Cerebellar nuclear complex (tissue), 1 donor: ENCODE measurements around the gene SCAF4.
A peak's percentile ranks its signal among the peaks of the same experiment; 100 is the strongest.

Source experiments
- DNase-seq, 2 experiments: peaks; one replicate each; lab custom pipeline; 2025; lab: John Stamatoyannopoulos, UW

Gene SCAF4

DNA sequence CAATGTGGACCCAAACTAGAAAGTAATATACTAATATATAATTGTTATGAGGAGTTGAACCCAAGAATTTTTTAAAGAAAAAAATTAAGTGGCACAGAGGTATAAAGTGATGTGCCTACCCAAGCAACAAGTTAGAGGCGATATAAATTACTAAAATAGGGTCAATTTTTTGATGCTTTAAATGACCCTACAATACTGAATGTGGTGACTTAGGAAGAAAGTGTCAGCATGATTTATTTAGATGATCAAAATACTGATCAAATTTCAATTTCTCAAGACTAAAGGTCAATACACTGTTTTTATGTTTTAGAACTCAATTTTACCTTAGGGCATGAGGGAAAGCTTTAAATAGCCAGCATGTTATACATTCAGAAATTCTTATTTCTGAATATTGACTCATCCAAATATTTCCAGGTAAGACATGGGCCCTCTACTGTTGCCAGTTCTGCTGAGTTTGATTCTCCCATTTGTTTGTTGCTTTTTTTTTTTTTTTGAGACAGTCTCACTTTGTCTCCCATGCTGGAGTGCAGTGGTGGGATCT is 20.1 kb downstream of the SCAF4 start:
- DNase-seq = no peak

GRCh38 chr21:31711326-31711725 is 20.6 kb downstream of the SCAF4 start:
- no peak for DNase-seq

DNA sequence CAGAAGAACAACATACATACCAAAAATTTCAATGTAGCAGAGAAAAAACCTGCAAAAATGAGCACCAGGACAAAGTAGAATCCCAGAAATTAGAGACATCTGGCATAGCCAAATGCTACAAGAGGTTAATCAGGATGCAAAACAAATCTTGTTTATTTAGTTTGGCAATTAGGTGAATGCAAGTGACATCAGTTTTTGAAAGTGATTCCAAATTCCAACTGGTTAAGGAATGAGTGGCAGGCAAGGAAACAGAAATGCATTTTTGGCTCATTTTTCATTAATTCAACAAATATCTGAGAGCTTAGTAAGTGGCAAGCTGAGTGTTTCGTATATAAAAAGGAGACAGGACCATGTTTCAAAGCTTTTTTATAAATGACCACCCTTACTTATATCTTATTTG is 21.3 kb downstream of the SCAF4 start:
- DNase-seq = no peak

- DNase-seq = no peak
Measured at GRCh38 chr21:31708541-31708940, 23.4 kb downstream of the SCAF4 start.

- no peak for DNase-seq
Measured at GRCh38 chr21:31707499-31707898, 24.4 kb downstream of the SCAF4 start.

GRCh38 chr21:31706562-31706961 is 25.4 kb downstream of the SCAF4 start:
- no peak for DNase-seq

DNA sequence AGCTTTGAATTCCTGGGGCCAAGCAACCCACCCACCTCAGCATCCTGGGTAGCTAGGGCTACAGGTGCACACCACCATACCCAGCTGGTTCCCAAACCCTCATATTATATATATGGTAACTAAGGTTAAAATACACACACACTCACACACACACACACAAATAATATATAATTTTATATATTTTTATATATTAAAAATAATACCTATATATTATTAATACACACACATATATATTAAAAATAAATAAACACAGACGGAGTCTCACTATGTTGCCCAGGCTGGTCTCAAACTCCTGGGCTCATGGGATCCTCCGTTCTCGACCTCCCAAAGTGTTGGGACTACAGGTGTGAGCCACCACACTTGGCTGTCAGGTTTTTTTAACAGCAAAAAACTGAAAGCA is 31.9 kb downstream of the SCAF4 start:
- DNase-seq = no peak

- no peak for DNase-seq
Measured at GRCh38 chr21:31698461-31698860, 33.5 kb downstream of the SCAF4 start.

- DNase-seq = no peak
Measured at GRCh38 chr21:31696424-31696823, 35.5 kb downstream of the SCAF4 start.

DNA sequence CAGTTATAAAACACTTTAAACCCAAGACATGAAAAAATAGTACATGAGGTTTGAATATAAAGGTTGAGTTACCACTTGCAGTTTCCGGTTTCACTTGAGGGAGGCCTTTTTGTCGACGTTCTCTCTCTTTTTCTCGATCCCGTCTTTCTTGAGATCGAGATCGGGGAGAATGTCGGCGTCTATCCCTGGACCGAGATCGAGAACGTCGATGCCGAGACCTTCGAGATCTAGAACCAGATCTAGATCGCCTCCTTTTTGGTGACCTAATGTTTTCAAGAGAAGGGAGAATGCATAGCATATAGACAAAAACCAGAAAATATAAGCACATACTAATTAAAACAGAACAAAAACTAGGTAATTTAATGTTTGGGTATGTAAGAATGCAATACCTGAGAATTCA is 38.7 kb downstream of the SCAF4 start:
- no peak for DNase-seq

DNA sequence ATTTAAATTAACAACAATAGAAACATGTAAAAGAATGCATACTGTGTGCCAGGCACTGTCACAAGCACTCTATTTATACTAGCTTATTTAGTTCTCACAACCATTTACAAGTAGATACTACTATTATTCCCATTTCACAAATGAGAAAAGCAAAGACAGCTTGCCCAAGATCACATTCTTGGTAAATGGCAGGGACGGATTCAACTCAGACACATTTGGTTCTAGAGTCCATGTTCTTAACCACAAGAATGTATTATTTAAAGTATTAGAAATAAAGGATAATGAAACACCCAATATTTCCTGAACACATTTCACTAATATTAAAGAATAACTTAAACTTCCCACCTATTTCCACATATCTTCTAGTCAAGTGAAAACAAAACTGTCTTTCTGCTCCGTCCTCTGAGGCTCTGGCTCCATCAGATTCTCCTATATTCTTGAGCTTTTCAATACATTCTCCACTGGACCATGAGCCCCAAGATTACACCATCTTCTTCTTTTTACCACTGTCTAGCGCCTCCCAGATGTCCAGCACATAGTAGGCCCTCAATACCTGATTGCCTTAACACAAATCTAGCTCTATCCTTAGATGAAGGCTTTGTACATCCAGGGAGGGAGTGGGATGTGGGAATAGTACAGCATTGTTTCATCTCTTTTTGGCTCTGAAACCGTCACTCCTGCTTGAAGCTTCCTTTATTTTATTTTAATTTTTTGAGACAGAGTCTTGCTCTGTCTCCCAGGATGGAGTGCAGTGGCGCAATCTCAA is 43.1 kb downstream of the SCAF4 start:
- no peak for DNase-seq

- no peak for DNase-seq
Measured at GRCh38 chr21:31687108-31687507, 44.8 kb downstream of the SCAF4 start.

GRCh38 chr21:31686272-31686915 is 45.5 kb downstream of the SCAF4 start:
- peak; percentile 2 to 53 for DNase-seq

GRCh38 chr21:31684918-31685317 is 47.0 kb downstream of the SCAF4 start:
- DNase-seq = no peak

DNA sequence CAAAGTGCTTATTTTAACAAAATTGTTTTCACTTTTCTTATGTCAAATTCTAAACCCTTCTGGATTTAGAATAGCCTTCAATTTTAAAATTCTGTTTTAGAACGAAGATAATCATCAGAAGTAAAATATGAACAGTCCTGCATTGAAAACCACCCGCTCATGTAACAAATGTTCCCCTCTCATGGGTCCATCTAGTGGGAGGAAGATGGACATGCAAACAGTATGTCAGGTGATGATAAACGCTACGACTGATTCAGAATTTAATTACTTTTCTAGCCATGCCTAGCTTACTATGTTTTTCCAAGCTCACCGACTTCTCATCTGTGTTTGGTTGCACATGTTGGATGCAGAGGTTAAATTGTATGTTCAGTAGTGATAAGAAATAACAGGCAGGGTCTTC is 48.9 kb downstream of the SCAF4 start:
- DNase-seq = no peak

DNA sequence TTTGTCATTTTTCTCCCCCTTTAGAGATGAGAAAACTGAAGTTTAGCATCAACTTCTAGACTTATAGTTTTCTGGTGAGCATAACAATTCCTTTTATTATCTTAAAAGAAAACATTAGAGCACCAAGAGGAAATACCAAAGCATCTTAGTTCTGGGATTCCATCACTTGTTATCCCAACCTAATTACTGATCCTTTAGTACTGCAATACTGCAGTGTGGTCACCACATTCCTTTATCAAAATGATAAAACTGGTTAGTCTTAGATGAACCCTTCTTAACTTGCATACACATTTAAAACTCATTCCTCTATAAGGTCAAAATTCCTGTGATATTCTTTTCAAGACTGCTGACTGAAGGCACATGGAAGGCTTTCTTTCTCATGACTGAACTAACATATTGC is 49.3 kb downstream of the SCAF4 start:
- no peak for DNase-seq

DNA sequence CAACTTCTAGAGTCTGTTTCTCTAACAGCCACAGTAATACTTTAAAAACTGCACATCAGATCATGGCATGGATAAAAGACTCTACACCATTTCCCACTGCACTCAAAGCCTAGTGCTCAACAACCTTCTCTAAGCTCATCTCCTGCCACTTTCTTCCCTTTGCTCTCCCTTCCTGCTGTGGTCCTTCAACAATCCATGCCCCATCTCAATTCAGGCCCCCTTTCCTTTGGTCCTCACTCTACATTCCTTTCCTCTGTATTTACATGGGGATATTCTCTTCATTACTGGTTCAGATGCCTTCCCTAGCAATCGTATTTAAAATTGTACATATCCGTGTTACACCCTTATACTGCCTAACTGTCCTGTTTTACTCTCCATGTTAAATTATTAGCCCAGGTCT is 53.4 kb downstream of the SCAF4 start:
- DNase-seq = no peak

GRCh38 chr21:31677047-31677446 is 54.9 kb downstream of the SCAF4 start:
- DNase-seq = no peak

GRCh38 chr21:31675960-31676359 is 56.0 kb downstream of the SCAF4 start:
- DNase-seq = no peak

- DNase-seq = no peak
Measured at GRCh38 chr21:31675318-31675717, 56.6 kb downstream of the SCAF4 start.

DNA sequence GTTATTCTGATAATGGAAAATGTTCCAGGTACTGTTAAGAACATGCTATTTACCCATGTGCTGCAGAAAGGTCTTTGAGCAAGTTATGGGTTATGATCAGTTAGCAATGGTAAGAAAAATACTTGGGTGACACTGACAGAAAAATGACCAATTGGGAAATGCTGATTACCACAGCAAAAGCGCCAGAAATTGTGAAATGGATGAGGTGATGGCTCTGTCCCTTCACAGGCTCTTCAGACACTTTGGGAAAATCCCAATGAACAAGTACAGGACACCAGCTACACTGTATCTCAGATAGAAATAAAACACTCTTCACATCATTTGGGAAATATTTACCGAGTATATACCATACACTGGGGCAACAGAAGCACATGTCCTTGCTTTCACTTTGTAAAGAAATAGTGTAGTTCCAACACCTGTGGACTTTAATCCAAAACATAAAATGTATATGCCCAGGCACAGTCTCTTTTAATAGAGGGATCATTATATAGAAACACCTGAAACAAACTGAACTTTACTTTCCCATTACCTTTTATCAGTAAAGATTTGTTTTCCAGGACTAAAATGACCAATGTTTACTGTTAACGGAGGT is 58.5 kb downstream of the SCAF4 start:
- DNase-seq = no peak

GRCh38 chr21:31671931-31672330 is 60.0 kb downstream of the SCAF4 start:
- DNase-seq = no peak

DNA sequence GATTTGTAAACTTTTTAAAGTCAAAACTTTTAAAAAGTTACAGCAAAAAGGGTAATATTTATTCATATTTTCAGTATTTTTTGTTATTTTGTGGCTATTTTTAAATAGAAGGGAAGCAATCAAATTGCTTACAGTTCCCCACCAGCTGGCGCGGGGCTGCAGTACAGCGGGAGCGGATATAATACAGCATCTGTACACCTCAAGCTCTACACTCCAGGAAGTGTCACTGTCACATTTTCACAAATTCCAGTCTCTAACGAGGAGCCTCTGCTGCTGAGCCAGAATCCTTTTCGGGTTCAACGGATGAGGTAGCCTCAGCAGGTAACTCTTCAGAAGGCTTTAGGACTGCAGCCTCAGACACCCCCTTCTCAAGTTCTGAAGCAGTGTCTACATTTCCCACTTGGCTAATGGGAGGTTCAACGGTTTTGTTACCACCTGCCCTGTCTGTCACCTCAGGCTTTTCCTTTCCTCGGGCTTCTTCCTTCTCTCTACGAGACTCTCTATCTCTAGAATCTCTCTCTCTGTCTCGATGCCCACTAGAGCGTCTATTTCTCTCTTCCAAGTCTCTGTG is 60.7 kb downstream of the SCAF4 start:
- DNase-seq = no peak
